MM.1S (cell line): Measurements from ENCODE around the gene DCUN1D4.

Source experiments
- EZH2 ChIP-seq: fragments of 300-600 bp; sonication (generic); optimal IDR thresholded peaks from 2 replicates; pipeline ENCODE3; 2017; ENCODE audit warnings: low read depth, mild to moderate bottlenecking, antibody characterized with exemption, low read length, mixed read lengths
- TF ChIP-seq, protein P1 (sequence below): fragments of 300-600 bp; sonication (generic); IDR thresholded peaks from 2 replicates; pipeline ENCODE4 v1.5.1; 2016; ENCODE audit warnings: antibody characterized with exemption, low read length, mixed read lengths

DNA sequence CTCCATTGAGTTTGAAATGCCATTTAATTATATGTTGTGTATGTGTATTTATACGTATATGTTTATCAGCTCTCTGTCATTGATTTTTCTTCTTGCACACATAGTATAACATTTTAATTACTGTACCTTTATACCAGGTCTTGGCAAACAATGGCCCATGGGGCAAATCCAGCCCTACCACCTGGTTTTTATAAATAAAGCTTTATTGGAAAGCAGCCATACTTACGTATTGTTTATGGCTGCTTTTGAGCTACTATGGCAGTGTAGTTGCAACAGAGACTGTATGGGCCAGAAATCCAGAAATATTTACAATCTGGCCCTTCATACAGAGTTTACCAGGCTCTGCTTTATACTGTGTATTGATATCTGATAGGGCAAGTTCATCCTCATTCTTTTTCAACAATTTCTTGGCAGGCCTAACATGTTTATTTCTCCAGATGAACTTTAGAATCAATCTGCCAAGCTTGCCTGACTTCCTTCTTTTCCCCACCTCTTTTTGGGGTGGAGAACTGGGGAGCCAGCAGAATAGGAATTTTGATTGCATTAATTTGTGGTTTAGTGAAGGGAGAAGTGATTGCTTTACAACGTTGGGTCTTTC, 15.8 kb downstream of the DCUN1D4 start:
- TF ChIP-seq, protein P1, sequence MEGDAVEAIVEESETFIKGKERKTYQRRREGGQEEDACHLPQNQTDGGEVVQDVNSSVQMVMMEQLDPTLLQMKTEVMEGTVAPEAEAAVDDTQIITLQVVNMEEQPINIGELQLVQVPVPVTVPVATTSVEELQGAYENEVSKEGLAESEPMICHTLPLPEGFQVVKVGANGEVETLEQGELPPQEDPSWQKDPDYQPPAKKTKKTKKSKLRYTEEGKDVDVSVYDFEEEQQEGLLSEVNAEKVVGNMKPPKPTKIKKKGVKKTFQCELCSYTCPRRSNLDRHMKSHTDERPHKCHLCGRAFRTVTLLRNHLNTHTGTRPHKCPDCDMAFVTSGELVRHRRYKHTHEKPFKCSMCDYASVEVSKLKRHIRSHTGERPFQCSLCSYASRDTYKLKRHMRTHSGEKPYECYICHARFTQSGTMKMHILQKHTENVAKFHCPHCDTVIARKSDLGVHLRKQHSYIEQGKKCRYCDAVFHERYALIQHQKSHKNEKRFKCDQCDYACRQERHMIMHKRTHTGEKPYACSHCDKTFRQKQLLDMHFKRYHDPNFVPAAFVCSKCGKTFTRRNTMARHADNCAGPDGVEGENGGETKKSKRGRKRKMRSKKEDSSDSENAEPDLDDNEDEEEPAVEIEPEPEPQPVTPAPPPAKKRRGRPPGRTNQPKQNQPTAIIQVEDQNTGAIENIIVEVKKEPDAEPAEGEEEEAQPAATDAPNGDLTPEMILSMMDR, result no peak
- TF ChIP-seq EZH2, result no peak
